IMR-90 (cell line): ENCODE measurements around the gene PPIP5K2. TPM values are rescaled to one million over a fixed set of nuclear protein-coding genes. Genes with fewer than 3 reads are reported as not detected.
"Not testable (repeated sequence)": the region's sequence is repeated elsewhere in the genome, so short reads cannot be mapped to it uniquely, and the experiment has no call there.

ENCODE experiments used
- ATAC-seq: fragments of 200-7000 bp; cut with Tn5 transposase; 2 replicates; pipeline ENCODE4 v1.9.1; 2020; ENCODE audit warnings: low read depth, mild to moderate bottlenecking, moderate library complexity
- BruUV-seq: library from RNA; stranded (reverse); fragments of 400-500 nt; replicated peaks from 2 replicates; lab custom pipeline; 2021; lab: Mats Ljungman, UMichigan
- CTCF ChIA-PET: fragments of 300-600 bp; formaldehyde crosslinking; extraction: SDS; loops from one replicate; lab custom pipeline; 2021; ENCODE audit warnings: antibody characterized with exemption; lab: Yijun Ruan, JAX
- POLR2A ChIA-PET: fragments of 300-600 bp; sonication (Branson Sonifier 250); formaldehyde crosslinking; loops from one replicate; lab custom pipeline; 2022; ENCODE audit warnings: antibody characterized with exemption; ENCODE audit not compliant: unreplicated experiment; lab: Charles Lee
- DNase-seq: peaks from one replicate; pipeline ENCODE4 v3.0.0; 2013
- H2AFZ ChIP-seq: replicated peaks from 2 replicates; pipeline ENCODE3; 2013; ENCODE audit warnings: low read length, mild to moderate bottlenecking; ENCODE audit not compliant: poor library complexity
- H2AK5ac ChIP-seq: 2 replicates; pipeline ENCODE4 v1.6.1; 2013; ENCODE audit warnings: low read depth, low read length, inconsistent platforms
- H2AK9ac ChIP-seq: replicated peaks from 2 replicates; pipeline ENCODE3; 2013; ENCODE audit warnings: mild to moderate bottlenecking, low read depth, low read length, moderate library complexity; ENCODE audit not compliant: poor library complexity
- H2BK120ac ChIP-seq: 2 replicates; pipeline ENCODE4 v1.6.1; 2013; ENCODE audit warnings: low read depth, low read length, inconsistent platforms
- H2BK15ac ChIP-seq: 3 replicates; pipeline ENCODE4 v1.6.1; 2013; ENCODE audit warnings: low read depth, low read length, inconsistent platforms
- H2BK20ac ChIP-seq: 2 replicates; pipeline ENCODE4 v1.6.1; 2013; ENCODE audit warnings: low read depth, mild to moderate bottlenecking, inconsistent platforms, low read length, moderate library complexity
- H2BK5ac ChIP-seq: 2 replicates; pipeline ENCODE4 v1.6.1; 2013; ENCODE audit warnings: mild to moderate bottlenecking, low read depth, low read length, inconsistent platforms; ENCODE audit not compliant: poor library complexity, severe bottlenecking
- H3K14ac ChIP-seq: replicated peaks from 2 replicates; pipeline ENCODE4 v1.6.1; 2013; ENCODE audit warnings: low read depth, low read length, inconsistent platforms
- H3K18ac ChIP-seq: 2 replicates; pipeline ENCODE4 v1.6.1; 2013; ENCODE audit warnings: low read depth, low read length, control low read depth
- H3K23ac ChIP-seq: 2 replicates; pipeline ENCODE4 v1.6.1; 2013; ENCODE audit warnings: low read depth, low read length, inconsistent platforms
- H3K27ac ChIP-seq: 2 replicates; pipeline ENCODE4 v1.5.1; 2013; ENCODE audit warnings: mild to moderate bottlenecking, control low read depth, low read length; ENCODE audit not compliant: insufficient read depth
- H3K27me3 ChIP-seq: 2 replicates; pipeline ENCODE4 v1.6.1; 2013; ENCODE audit warnings: low read length; ENCODE audit not compliant: control insufficient read depth, insufficient read depth
- H3K36me3 ChIP-seq: 2 replicates; pipeline ENCODE4 v1.6.1; 2013; ENCODE audit warnings: low read length, mixed read lengths; ENCODE audit not compliant: control insufficient read depth, insufficient read depth
- H3K4ac ChIP-seq: 2 replicates; pipeline ENCODE4 v1.6.1; 2013; ENCODE audit warnings: low read depth, low read length, inconsistent platforms
- H3K4me1 ChIP-seq: 2 replicates; pipeline ENCODE4 v1.6.1; 2013; ENCODE audit warnings: low read length, mixed read lengths; ENCODE audit not compliant: control insufficient read depth, insufficient read depth
- H3K4me2 ChIP-seq: 2 replicates; pipeline ENCODE4 v1.6.1; 2013; ENCODE audit warnings: low read depth, mild to moderate bottlenecking, control low read depth, low read length, moderate library complexity
- H3K4me3 ChIP-seq: 2 replicates; pipeline ENCODE4 v1.5.1; 2013; ENCODE audit warnings: low read depth, mild to moderate bottlenecking, control low read depth, low read length, moderate library complexity; ENCODE audit not compliant: insufficient read depth
- H3K56ac ChIP-seq: 2 replicates; pipeline ENCODE4 v1.6.1; 2013; ENCODE audit warnings: low read length, inconsistent platforms; ENCODE audit not compliant: insufficient read depth; ENCODE audit errors: extremely low read depth
- H3K79me1 ChIP-seq, 2 experiments: 2 replicates each; pipeline ENCODE4 v1.6.1; 2013; ENCODE audit warnings: low read length in 2 of 2, inconsistent platforms in 1 of 2, low read depth in 1 of 2
- H3K9ac ChIP-seq: 2 replicates; pipeline ENCODE4 v1.6.1; 2013; ENCODE audit warnings: low read depth, low read length, control low read depth
- H3K9me1 ChIP-seq: 2 replicates; pipeline ENCODE4 v1.6.1; 2013; ENCODE audit warnings: low read length, inconsistent platforms; ENCODE audit not compliant: insufficient read depth
- H3K9me3 ChIP-seq: 2 replicates; pipeline ENCODE4 v1.6.1; 2013; ENCODE audit warnings: low read length; ENCODE audit not compliant: control insufficient read depth, insufficient read depth
- H4K20me1 ChIP-seq: 2 replicates; pipeline ENCODE4 v1.6.1; 2013; ENCODE audit warnings: low read length, inconsistent platforms; ENCODE audit not compliant: insufficient read depth
- H4K5ac ChIP-seq: 2 replicates; pipeline ENCODE4 v1.6.1; 2013; ENCODE audit warnings: mild to moderate bottlenecking, low read depth, low read length, control low read depth
- H4K8ac ChIP-seq, 2 experiments: 2 replicates each; pipeline ENCODE4 v1.6.1; 2013; ENCODE audit warnings: low read depth in 2 of 2, low read length in 2 of 2, control low read depth in 1 of 2, inconsistent platforms in 1 of 2
- H4K91ac ChIP-seq: 2 replicates; pipeline ENCODE4 v1.6.1; 2013; ENCODE audit warnings: low read depth, low read length, inconsistent platforms; ENCODE audit not compliant: insufficient read depth
- WGBS, 2 experiments: methylation state at CpG; one replicate each; pipeline versions ENCODE4 v1.1.5 to v1.1.7; 2013; ENCODE audit warnings: missing lambda C conversion rate in 2 of 2; ENCODE audit not compliant: insufficient read length in 1 of 2; ENCODE audit errors: extremely low coverage in 2 of 2; 5-methylcytosine and 5-hydroxymethylcytosine counted together
- dilution Hi-C: fragments of 300-500 bp; cut with HindIII; formaldehyde crosslinking; loops from one replicate; pipeline ENCODE4 v1.14.3; 2018; ENCODE audit warnings: low sequenced_read_pairs; ENCODE audit not compliant: unreplicated experiment
- in situ Hi-C: fragments of 300-500 bp; cut with MboI; formaldehyde crosslinking; loops from 3 replicates; pipeline ENCODE4 v1.14.3; 2019; ENCODE audit warnings: low sequenced_read_pairs, inconsistent platforms, mixed read lengths
- intact Hi-C: fragments of 100-400 bp; cut with micrococcal nuclease; formaldehyde crosslinking; loops from 2 replicates; pipeline ENCODE4 v1.10.0; 2022
- polyA plus RNA-seq, 3 experiments: library from polyadenylated mRNA; depleted of rRNA; stranded (reverse); fragments of >200 nt; gene quantifications; 2 replicates each; pipeline ENCODE4 v1.2.3, GENCODE V29; 2012; ENCODE audit warnings: low replicate concordance in 1 of 3
- total RNA-seq: library from RNA; depleted of rRNA; stranded (reverse); fragments of >200 nt; gene quantifications from 2 replicates; pipeline ENCODE4 v1.2.3, GENCODE V29; 2012

PPIP5K2 gene
- total and polyA plus RNA-seq, 2 of the 4 experiments (the other 2 are of a cell fraction): 32.4 to 67.6 TPM

DNA sequence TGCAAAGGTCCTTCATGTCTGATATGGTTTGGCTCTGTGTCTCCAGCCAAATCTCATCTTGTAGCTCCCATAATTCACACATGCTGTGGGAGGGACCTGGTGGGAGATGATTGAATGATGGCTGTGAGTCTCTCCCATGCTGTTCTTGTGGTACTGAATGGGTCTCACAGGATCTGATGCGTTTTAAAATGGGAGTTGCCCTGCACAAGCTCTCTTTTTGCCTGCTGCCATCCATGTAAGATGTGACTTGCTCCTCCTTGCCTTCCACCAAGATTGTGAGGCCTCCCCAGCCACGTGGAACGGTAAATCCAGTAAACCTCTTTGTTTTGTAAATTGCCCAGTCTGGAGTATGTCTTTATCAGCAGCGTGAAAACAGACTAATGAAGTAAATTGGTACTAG lies 46.6 kb upstream of the PPIP5K2 start:
- H3K27ac ChIP-seq, BruUV-seq, intact Hi-C loops, ATAC-seq, DNase-seq, H3K79me1 ChIP-seq, H4K8ac ChIP-seq, H3K4me3 ChIP-seq, H2BK20ac ChIP-seq, H4K91ac ChIP-seq, H2AK5ac ChIP-seq, H2AFZ ChIP-seq, H3K4me2 ChIP-seq, H4K20me1 ChIP-seq, H3K56ac ChIP-seq, H3K9ac ChIP-seq, H3K18ac ChIP-seq, H2BK15ac ChIP-seq, H3K4ac ChIP-seq, H3K9me1 ChIP-seq, H2BK120ac ChIP-seq, H2AK9ac ChIP-seq, CTCF ChIA-PET, H4K5ac ChIP-seq, H3K14ac ChIP-seq, H3K23ac ChIP-seq, H3K36me3 ChIP-seq, dilution Hi-C loops, H2BK5ac ChIP-seq, H3K4me1 ChIP-seq, H3K27me3 ChIP-seq, POLR2A ChIA-PET, H3K9me3 ChIP-seq, in situ Hi-C loops: not testable (repeated sequence)
- no CpG with 5 or more reads among the region's 4 CpGs for WGBS, 2 experiments
